NB4 (cell line): ENCODE measurements around the gene BCL11A.

Source experiments
- CTCF ChIP-seq: IDR thresholded peaks from one replicate; pipeline ENCODE4 v1.5.1; 2012; ENCODE audit warnings: low read depth, low read length
- MAX ChIP-seq: IDR thresholded peaks from 2 replicates; pipeline ENCODE4 v1.6.1; 2011; ENCODE audit warnings: low read depth, low read length
- MYC ChIP-seq: IDR thresholded peaks from 2 replicates; pipeline ENCODE4 v1.6.1; 2011; ENCODE audit warnings: low read depth, low read length
- POLR2A ChIP-seq: IDR thresholded peaks from 2 replicates; pipeline ENCODE4 v1.6.1; 2011; ENCODE audit warnings: mild to moderate bottlenecking; ENCODE audit not compliant: insufficient read length; ENCODE audit errors: extremely low read depth

GRCh38 chr2:60504049-60504448 is 49.4 kb downstream of the BCL11A start:
- TF ChIP-seq CTCF (no peak), MAX (no peak), POLR2A (no peak), MYC (no peak)
